Activated T-cell treated with anti-CD3 and anti-CD28 coated beads for 1 hour (primary cell): ENCODE data around the gene ARHGAP22.

ENCODE experiments used
- DNase-seq: peaks from one replicate; pipeline ENCODE4 v3.0.0-alpha.2; 2020; ENCODE audit warnings: low read depth

ARHGAP22 gene

GRCh38 chr10:48511875-48512231 lies 93.0 kb downstream of the ARHGAP22 start:
- DNase-seq: no peak

GRCh38 chr10:48511066-48511874 lies 93.6 kb downstream of the ARHGAP22 start:
- DNase-seq: no peak

GRCh38 chr10:48509974-48510692 lies 94.7 kb downstream of the ARHGAP22 start:
- DNase-seq: no peak

- no peak for DNase-seq
Observed at GRCh38 chr10:48508791-48509772, 95.8 kb downstream of the ARHGAP22 start.

- no peak for DNase-seq
Observed at GRCh38 chr10:48507933-48508790, 96.7 kb downstream of the ARHGAP22 start.

GRCh38 chr10:48507494-48507893 lies 97.4 kb downstream of the ARHGAP22 start:
- DNase-seq: no peak

- DNase-seq: no peak
Observed at GRCh38 chr10:48506147-48506917, 98.5 kb downstream of the ARHGAP22 start.

- DNase-seq: no peak
Observed at GRCh38 chr10:48505394-48506112, 99.3 kb downstream of the ARHGAP22 start.

GRCh38 chr10:48504141-48504885 lies 100.6 kb downstream of the ARHGAP22 start:
- no peak for DNase-seq

GRCh38 chr10:48503293-48503911 lies 101.5 kb downstream of the ARHGAP22 start:
- no peak for DNase-seq

- DNase-seq: no peak
Observed at GRCh38 chr10:48502791-48503190, 102.1 kb downstream of the ARHGAP22 start.

- DNase-seq: no peak
Observed at GRCh38 chr10:48501787-48502771, 102.8 kb downstream of the ARHGAP22 start.

GRCh38 chr10:48501226-48501625 lies 103.6 kb downstream of the ARHGAP22 start:
- no peak for DNase-seq

- no peak for DNase-seq
Observed at GRCh38 chr10:48500771-48501170, 104.1 kb downstream of the ARHGAP22 start.

GRCh38 chr10:48498940-48499510 lies 105.8 kb downstream of the ARHGAP22 start:
- no peak for DNase-seq

GRCh38 chr10:48497780-48498770 lies 106.8 kb downstream of the ARHGAP22 start:
- no peak for DNase-seq
